HG03095 (cell line): ENCODE data around the gene GADD45B.
"Not testable (repeated sequence)": the region's sequence is repeated elsewhere in the genome, so short reads cannot be mapped to it uniquely, and the experiment has no call there.

Experiments
- ATAC-seq: cut with Tn5 transposase; IDR thresholded peaks from one replicate; pipeline ENCODE4 v1.9.1; 2021; ENCODE audit warnings: moderate library complexity; ENCODE audit not compliant: unreplicated experiment

Gene GADD45B

DNA sequence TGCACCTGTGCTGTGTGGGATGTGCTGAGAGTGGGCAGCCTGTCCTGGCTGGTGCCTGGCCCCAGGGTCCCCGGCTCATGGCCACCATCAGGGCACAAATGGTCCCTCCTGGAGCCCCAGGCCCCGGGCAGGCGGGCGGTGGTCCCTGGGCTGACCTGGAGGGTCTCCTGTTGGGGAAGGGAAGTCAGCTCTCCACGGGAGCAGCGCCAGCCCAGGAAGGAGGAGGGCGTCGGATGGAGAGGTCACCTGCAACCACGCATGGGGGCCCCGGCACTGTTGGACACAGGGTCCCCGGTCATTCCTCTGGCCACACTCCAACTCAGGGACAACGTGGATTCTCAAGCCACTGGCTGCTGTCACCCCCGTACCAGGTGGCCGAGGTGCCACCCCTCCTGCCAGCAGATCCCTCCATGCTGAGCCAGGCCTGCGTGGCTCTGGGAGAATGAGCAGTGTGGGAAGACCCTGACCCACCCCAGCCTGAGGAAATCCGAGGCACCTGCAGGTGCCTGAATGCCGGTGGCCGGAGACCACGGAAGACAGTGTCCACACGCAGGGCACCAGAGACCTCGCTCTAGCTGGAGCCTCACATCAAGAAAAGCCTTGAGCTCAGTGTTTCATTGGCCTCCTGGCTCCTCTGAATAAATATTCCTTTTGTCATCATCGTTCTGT lies 32.7 kb upstream of the GADD45B start:
- no peak for ATAC-seq

GRCh38 chr19:2443785-2444182 lies 32.1 kb upstream of the GADD45B start:
- ATAC-seq: no peak

DNA sequence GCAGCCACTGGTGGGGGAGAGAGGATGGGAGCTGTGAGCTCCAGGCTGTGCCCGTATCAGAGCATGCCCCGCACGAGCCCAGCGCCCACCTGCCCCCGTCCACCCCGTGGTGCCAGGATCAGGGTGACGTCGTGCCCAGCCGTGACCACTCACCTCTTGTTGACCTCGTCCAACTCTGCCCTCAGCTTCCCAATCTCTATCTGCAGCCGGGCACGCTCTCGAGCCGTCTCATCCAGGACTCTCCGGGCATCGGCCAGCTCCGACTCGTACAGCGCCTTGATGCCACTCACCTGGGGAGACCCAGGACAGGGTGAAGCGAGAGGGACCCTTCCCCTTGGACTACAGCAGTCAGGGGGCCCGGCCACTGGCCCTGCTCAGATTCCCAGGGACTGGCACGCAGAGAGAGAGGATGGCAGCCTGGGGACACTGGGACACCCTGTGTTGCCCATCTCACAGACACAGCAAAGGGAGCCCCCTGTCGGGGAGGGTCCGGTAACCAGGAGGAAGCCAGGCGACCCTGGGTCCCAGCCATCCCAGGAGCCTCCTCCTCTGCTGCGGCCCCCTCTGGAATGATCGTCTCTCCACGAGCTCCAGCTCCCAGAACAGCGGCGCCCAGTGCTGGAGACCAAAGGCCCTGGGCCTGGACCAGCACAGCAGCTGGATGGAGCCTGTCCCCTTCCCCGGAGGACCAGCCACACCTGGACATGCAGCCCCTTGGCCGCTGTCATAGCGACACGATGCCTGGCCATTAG lies 31.5 kb upstream of the GADD45B start:
- no peak for ATAC-seq

GRCh38 chr19:2446381-2446780 lies 29.5 kb upstream of the GADD45B start:
- no peak for ATAC-seq

- no peak for ATAC-seq
These were observed 26.9 kb upstream of the GADD45B start for GRCh38 chr19:2449019-2449418.

- ATAC-seq: no peak
These were observed 24.8 kb upstream of the GADD45B start for GRCh38 chr19:2451138-2451537.

GRCh38 chr19:2451741-2452140 lies 24.2 kb upstream of the GADD45B start:
- no peak for ATAC-seq

GRCh38 chr19:2453431-2454025 lies 22.4 kb upstream of the GADD45B start:
- ATAC-seq: no peak

- ATAC-seq: no peak
These were observed 21.5 kb upstream of the GADD45B start for GRCh38 chr19:2454199-2454961.

GRCh38 chr19:2454962-2455850 lies 20.7 kb upstream of the GADD45B start:
- ATAC-seq: no peak

GRCh38 chr19:2455851-2456570 lies 19.9 kb upstream of the GADD45B start:
- ATAC-seq: no peak

GRCh38 chr19:2457394-2458037 lies 18.4 kb upstream of the GADD45B start:
- ATAC-seq: no peak

DNA sequence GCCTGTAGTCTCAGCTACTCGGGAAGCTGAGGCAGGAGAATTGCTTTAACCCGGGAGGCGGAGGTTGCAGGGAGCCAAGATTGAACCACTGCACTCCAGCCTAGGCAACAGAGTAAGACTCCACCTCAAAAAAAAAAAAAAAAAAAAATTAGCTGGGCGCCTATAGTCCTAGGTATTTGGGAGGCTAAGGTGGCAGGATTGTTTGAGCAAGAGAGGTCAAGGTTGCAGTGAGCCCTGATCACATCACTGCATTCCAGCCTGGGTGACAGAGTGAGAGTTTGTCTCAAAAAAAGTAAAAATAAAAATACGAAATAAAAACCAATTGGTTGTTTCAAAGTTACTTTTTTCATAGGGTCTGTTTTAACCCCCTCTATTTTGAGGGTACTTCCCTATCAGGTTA lies 17.9 kb upstream of the GADD45B start:
- no peak for ATAC-seq

- not testable (repeated sequence) for ATAC-seq
These were observed 17.2 kb upstream of the GADD45B start for GRCh38 chr19:2458776-2459175.

DNA sequence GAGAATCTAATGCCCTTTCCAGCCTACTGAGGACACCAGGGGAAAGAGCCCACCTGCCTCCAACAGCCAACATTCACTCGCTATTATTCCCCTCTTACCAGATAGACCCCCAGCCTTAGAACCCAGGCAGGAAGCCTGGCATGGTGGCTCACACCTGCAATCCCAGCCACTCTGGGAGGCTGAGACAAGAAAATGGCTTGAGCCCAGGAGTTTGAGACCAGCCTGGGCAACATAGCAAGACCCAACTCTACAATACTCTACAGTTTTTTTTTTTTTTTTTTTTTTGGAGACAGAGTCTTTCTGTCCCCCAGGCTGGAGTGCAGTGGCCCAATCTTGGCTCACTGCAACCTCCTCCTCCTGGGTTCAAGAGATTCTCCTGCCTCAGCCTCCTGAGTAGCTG lies 15.7 kb upstream of the GADD45B start:
- ATAC-seq: no peak

- ATAC-seq: no peak
These were observed 13.9 kb upstream of the GADD45B start for GRCh38 chr19:2461751-2462634.

DNA sequence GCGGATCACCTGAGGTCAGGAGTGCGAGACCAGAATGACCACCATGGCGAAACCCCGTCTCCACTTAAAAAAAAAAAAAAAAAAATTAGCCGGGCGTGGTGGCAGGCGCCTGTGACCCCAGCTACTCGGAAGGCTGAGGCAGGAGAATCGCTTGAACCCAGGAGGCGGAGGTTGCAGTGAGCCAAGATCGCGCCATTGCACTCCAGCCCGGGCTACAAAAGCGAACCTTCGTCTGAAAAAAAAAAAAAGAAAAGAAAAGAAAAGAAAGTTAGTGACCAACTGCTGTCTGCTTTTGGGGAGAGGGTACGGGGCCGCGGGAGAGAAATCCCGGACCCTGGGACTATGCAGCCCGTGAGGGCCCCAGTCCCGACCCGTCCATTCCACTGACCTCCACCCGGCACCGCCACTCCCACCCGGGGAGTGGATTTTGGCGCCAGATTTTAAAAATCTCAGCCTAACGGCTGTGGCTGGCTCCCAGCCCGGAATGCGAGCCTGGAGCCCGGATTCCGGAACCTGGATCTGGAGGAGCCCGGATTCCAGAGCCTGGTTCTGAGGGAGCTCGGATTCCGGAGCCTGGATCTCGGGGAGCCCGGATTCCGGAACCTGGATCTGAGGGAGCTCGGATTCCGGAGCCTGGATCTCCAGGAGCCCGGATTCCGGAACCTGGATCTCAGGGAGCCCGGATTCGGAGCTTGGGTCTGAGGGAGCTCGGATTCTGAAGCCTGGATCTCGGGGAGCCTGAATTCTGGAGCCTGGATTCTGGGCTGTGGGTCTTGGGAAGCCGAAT lies 13.1 kb upstream of the GADD45B start:
- no peak for ATAC-seq

GRCh38 chr19:2463694-2464093 lies 12.2 kb upstream of the GADD45B start:
- not testable (repeated sequence) for ATAC-seq
